Spleen (tissue), 11 donors: Measurements from ENCODE around the gene FRK. TPM values are rescaled to one million over a fixed set of nuclear protein-coding genes. Genes with fewer than 3 reads are reported as not detected.

Experiments
- DNase-seq: peaks from one replicate; pipeline ENCODE4 v3.0.0-alpha.2; 2020
- H3K27ac ChIP-seq, 8 donors: fragments of 200-600 bp; sonication (generic) in 7 of 8; 1 replicate in 4 of 8; 2 replicates in 4 of 8; pipeline versions ENCODE4 v1.5.0 to v1.8.0; 2016 to 2021; ENCODE audit warnings: inconsistent platforms in 4 of 8, mild to moderate bottlenecking in 4 of 8, moderate library complexity in 1 of 8
- H3K27me3 ChIP-seq, 7 donors: fragments of 200-600 bp; sonication (generic) in 6 of 7; replicated peaks in 1 of 7; 1 replicate in 4 of 7; 2 replicates in 3 of 7; pipeline versions ENCODE4 v1.5.0 to v1.8.0; 2016 to 2021; ENCODE audit warnings: inconsistent platforms in 3 of 7, mild to moderate bottlenecking in 1 of 7
- H3K36me3 ChIP-seq, 6 donors: fragments of 200-600 bp; sonication (generic) in 5 of 6; 1 replicate in 4 of 6; 2 replicates in 2 of 6; pipeline versions ENCODE4 v1.5.0 to v1.8.0; 2016 to 2021; ENCODE audit warnings: inconsistent platforms in 2 of 6
- H3K4me1 ChIP-seq, 6 donors: fragments of 200-600 bp; sonication (generic) in 5 of 6; 1 replicate in 3 of 6; 2 replicates in 3 of 6; pipeline versions ENCODE4 v1.5.0 to v1.8.0; 2016 to 2021; ENCODE audit warnings: inconsistent platforms in 3 of 6
- H3K4me3 ChIP-seq, 8 donors: fragments of 200-600 bp; sonication (generic) in 7 of 8; 1 replicate in 4 of 8; 2 replicates in 4 of 8; pipeline versions ENCODE4 v1.5.0 to v1.8.0; 2016 to 2021; ENCODE audit warnings: inconsistent platforms in 4 of 8, mild to moderate bottlenecking in 4 of 8, moderate library complexity in 2 of 8
- H3K9me3 ChIP-seq, 8 donors: fragments of 200-600 bp; sonication (generic) in 7 of 8; 1 replicate in 4 of 8; 2 replicates in 4 of 8; pipeline versions ENCODE4 v1.5.0 to v1.8.0; 2016 to 2021; ENCODE audit warnings: inconsistent platforms in 4 of 8
- CTCF ChIP-seq, 11 experiments: fragments of 200-600 bp in 7 of 11; fragments of 450-650 bp in 4 of 11; sonication (generic) in 4 of 11; IDR thresholded peaks in 8 of 11; conservative IDR thresholded peaks in 3 of 11; 1 replicate in 7 of 11; 2 replicates in 4 of 11; pipeline versions ENCODE4 v1.4.0 to v1.8.0; 2016 to 2021; ENCODE audit warnings: antibody characterized with exemption in 11 of 11, inconsistent platforms in 4 of 11, mild to moderate bottlenecking in 1 of 11
- POLR2A ChIP-seq, 3 donors: fragments of 450-650 bp; IDR thresholded peaks; one replicate each; pipeline ENCODE4 v1.5.1; 2017; ENCODE audit warnings: antibody characterized with exemption in 3 of 3, mild to moderate bottlenecking in 1 of 3
- POLR2AphosphoS5 ChIP-seq, 3 donors: sonication (generic); formaldehyde crosslinking; IDR thresholded peaks; one replicate each; pipeline ENCODE4 v1.5.1; 2017; ENCODE audit warnings: antibody characterized with exemption in 3 of 3
- WGBS, 5 donors: extraction: QIAGEN DNeasy Blood & Tissue Kit in 3 of 5; methylation state at CpG; one replicate each; pipeline versions ENCODE4 v1.1.5 to v1.1.7; 2013 to 2018; 5-methylcytosine and 5-hydroxymethylcytosine counted together
- intact Hi-C: fragments of 100-400 bp; cut with DNase I; formaldehyde crosslinking; loops from one replicate; pipeline ENCODE4 v1.15.0; 2023; ENCODE audit warnings: low total_unique reads
- polyA plus RNA-seq, 3 donors: library from polyadenylated mRNA; stranded (reverse); fragments of 200-250 nt; gene quantifications; one replicate each; pipeline ENCODE4 v1.2.1, GENCODE V29; 2013
- total RNA-seq, 7 donors: library from RNA; depleted of rRNA in 3 of 7; stranded (reverse); fragments of >200 nt in 3 of 7; fragmentation: NEBNext Ultra II Directional in 4 of 7; extraction: Animal tissue kit (Norgen Biotek cat#: 25700) in 4 of 7; gene quantifications; one replicate each; pipeline versions ENCODE4 v1.1.0 to v1.2.1, GENCODE V29; 2016 to 2021
- donor health status: healthy with polysubstance abuse.
- donor health status: DM: no; HTN: no; CAD: no; lungs with moderate emphysema.
- donor health status: DM: no; HTN: no; CAD: no.
- donor health status: Bipolar disorder and iron deficiency.
- donor health status: healthy.
- donor health status: DM: no; HTN: no; CAD: no.
- donor health status: DM: yes; HTN: yes; CAD: no.

Gene FRK
- total and polyA plus RNA-seq, 10 donors = 0.20 to 2.8 (median 0.78) TPM

GRCh38 chr6:116074732-116075390, 14.2 kb upstream of the FRK start:
- no peak for DNase-seq
- TF ChIP-seq CTCF (IDR thresholded peaks at IDR 0.05 in 8 of 11, conservative IDR thresholded peaks at IDR 0.05 in 3 of 11) = no peak
- TF ChIP-seq POLR2A (IDR thresholded peaks at IDR 0.05) = no peak
- no peak for TF ChIP-seq POLR2AphosphoS5 (IDR thresholded peaks at IDR 0.05)
- 86 to 98% (median 93%) methylated on average over 2 of the region's 2 CpGs for whole genome bisulfite sequencing, 5 donors
- no peaks in the 10 kb centered on the region for H3K4me1 ChIP-seq
- H3K27ac ChIP-seq = no peak overlapping the region
- H3K36me3 ChIP-seq = no peaks in the 10 kb centered on the region
- no peaks in the 10 kb centered on the region for H3K9me3 ChIP-seq
- no peak overlapping the region for H3K4me3 ChIP-seq
- H3K27me3 ChIP-seq = no peaks in the 10 kb centered on the region
- intact Hi-C loops = no loop called here

- Histone ChIP-seq H3K36me3 (no peaks in the 10 kb centered on the region), H3K27ac (no peak overlapping the region), H3K4me3 (no peak overlapping the region), H3K9me3 (no peaks in the 10 kb centered on the region), H3K27me3 (no peaks in the 10 kb centered on the region), H3K4me1 (no peaks in the 10 kb centered on the region)
- WGBS, 5 donors = 83 to 94% (median 88%) methylated on average over 2 of the region's 2 CpGs
- no peak for DNase-seq
- intact Hi-C loops = no loop called here
- TF ChIP-seq POLR2A (IDR thresholded peaks at IDR 0.05) (no peak), POLR2AphosphoS5 (IDR thresholded peaks at IDR 0.05) (no peak), CTCF (IDR thresholded peaks at IDR 0.05 in 8 of 11, conservative IDR thresholded peaks at IDR 0.05 in 3 of 11) (no peak)
Measured at GRCh38 chr6:116073765-116074440, 13.2 kb upstream of the FRK start.

- H3K4me3 ChIP-seq = no peak overlapping the region
- TF ChIP-seq POLR2A (IDR thresholded peaks at IDR 0.05) (no peak), CTCF (IDR thresholded peaks at IDR 0.05 in 8 of 11, conservative IDR thresholded peaks at IDR 0.05 in 3 of 11) (no peak), POLR2AphosphoS5 (IDR thresholded peaks at IDR 0.05) (no peak)
- H3K9me3 ChIP-seq = no peaks in the 10 kb centered on the region
- H3K4me1 ChIP-seq = no peaks in the 10 kb centered on the region
- no peaks in the 10 kb centered on the region for H3K27me3 ChIP-seq
- 10 to 28% (median 20%) methylated on average over 1 of the region's 1 CpG for WGBS, 5 donors
- H3K36me3 ChIP-seq = no peaks in the 10 kb centered on the region
- no peak overlapping the region for H3K27ac ChIP-seq
- intact Hi-C loops = no loop called here
- no peak for DNase-seq
Measured at GRCh38 chr6:116072368-116072767, 11.7 kb upstream of the FRK start.

- H3K36me3 ChIP-seq = no peaks in the 10 kb centered on the region
- WGBS, 5 donors = 80 to 90% (median 85%) methylated on average over 2 of the region's 2 CpGs
- TF ChIP-seq POLR2AphosphoS5 (IDR thresholded peaks at IDR 0.05) (no peak), CTCF (IDR thresholded peaks at IDR 0.05 in 8 of 11, conservative IDR thresholded peaks at IDR 0.05 in 3 of 11) (no peak), POLR2A (IDR thresholded peaks at IDR 0.05) (no peak)
- H3K4me3 ChIP-seq = no peak overlapping the region
- intact Hi-C loops = no loop called here
- no peaks in the 10 kb centered on the region for H3K4me1 ChIP-seq
- no peaks in the 10 kb centered on the region for H3K9me3 ChIP-seq
- no peak overlapping the region for H3K27ac ChIP-seq
- H3K27me3 ChIP-seq = no peaks in the 10 kb centered on the region
- DNase-seq = no peak
Measured at GRCh38 chr6:116070616-116071389, 10.1 kb upstream of the FRK start.
